SK-N-SH (cell line): ENCODE results near the gene RAB26. TPM values are rescaled to one million over a fixed set of nuclear protein-coding genes. Genes with fewer than 3 reads are reported as not detected.
A peak's percentile ranks its signal among the peaks of the same experiment; 100 is the strongest.

ENCODE experiments used
- CTCF ChIA-PET: fragments of 300-600, 350-600 bp; formaldehyde crosslinking; extraction: SDS; loops from one replicate; lab custom pipeline; 2021; lab: Yijun Ruan, JAX
- POLR2A ChIA-PET: fragments of 350-600 bp; sonication (Branson Sonifier 250); formaldehyde crosslinking; extraction: SDS; loops from one replicate; lab custom pipeline; 2020; ENCODE audit warnings: antibody characterized with exemption, inconsistent platforms; lab: Yijun Ruan, JAX
- DNase-seq: peaks from one replicate; pipeline ENCODE4 v3.0.0; 2012
- H2AFZ ChIP-seq: fragments of 200-600 bp; sonication (generic); 2 replicates; pipeline ENCODE4 v1.8.1; 2016; ENCODE audit warnings: antibody characterized with exemption, mild to moderate bottlenecking, low read depth
- H3F3A ChIP-seq: fragments of 200-600 bp; sonication (generic); replicated peaks from 2 replicates; pipeline ENCODE3; 2016; ENCODE audit warnings: antibody characterized with exemption, mild to moderate bottlenecking; ENCODE audit not compliant: insufficient read depth
- H3K27ac ChIP-seq, 2 experiments: fragments of 200-500 bp in 1 of 2; fragments of 200-600 bp in 1 of 2; sonication (Bioruptor generic) in 1 of 2; sonication (generic), shearing (Covaris generic) in 1 of 2; 2 replicates each; pipeline versions ENCODE4 v1.5.1 to v1.6.1; 2014 to 2016; ENCODE audit warnings: low read depth in 2 of 2, inconsistent platforms in 1 of 2, low read length in 1 of 2, mild to moderate bottlenecking in 1 of 2, mixed read lengths in 1 of 2
- H3K27me3 ChIP-seq: fragments of 200-600 bp; sonication (generic), shearing (Covaris generic); 2 replicates; pipeline ENCODE4 v1.6.1; 2016; ENCODE audit warnings: mixed run types; ENCODE audit not compliant: insufficient read depth
- H3K36me3 ChIP-seq, 2 experiments: fragments of 200-500 bp in 1 of 2; fragments of 200-600 bp in 1 of 2; sonication (Bioruptor generic) in 1 of 2; sonication (generic) in 1 of 2; replicated peaks in 1 of 2; 2 replicates each; pipeline versions ENCODE3 to v1.5.1; 2014 to 2016; ENCODE audit warnings: low read length in 1 of 2, mild to moderate bottlenecking in 1 of 2; ENCODE audit not compliant: insufficient read depth in 2 of 2, control insufficient read depth in 1 of 2
- H3K4me1 ChIP-seq, 2 experiments: fragments of 200-500 bp in 1 of 2; fragments of 200-600 bp in 1 of 2; sonication (Bioruptor generic) in 1 of 2; sonication (generic), shearing (Covaris generic) in 1 of 2; 2 replicates each; pipeline versions ENCODE4 v1.5.1 to v1.6.1; 2014 to 2016; ENCODE audit warnings: low read depth in 1 of 2, low read length in 1 of 2, mixed run types in 1 of 2; ENCODE audit not compliant: insufficient read depth in 2 of 2, control insufficient read depth in 1 of 2
- H3K4me2 ChIP-seq: fragments of 200-600 bp; sonication (generic), shearing (Covaris generic); 2 replicates; pipeline ENCODE4 v1.6.1; 2017; ENCODE audit warnings: mixed run types
- H3K4me3 ChIP-seq, 2 experiments: fragments of 200-500 bp in 1 of 2; fragments of 200-600 bp in 1 of 2; sonication (Bioruptor generic) in 1 of 2; sonication (generic), shearing (Covaris generic) in 1 of 2; 2 replicates each; pipeline versions ENCODE4 v1.5.1 to v1.8.1; 2014 to 2016; ENCODE audit warnings: low read depth in 2 of 2, inconsistent platforms in 1 of 2, low read length in 1 of 2, mild to moderate bottlenecking in 1 of 2, mixed read lengths in 1 of 2, moderate library complexity in 1 of 2
- H3K79me2 ChIP-seq: fragments of 200-600 bp; sonication (generic); 2 replicates; pipeline ENCODE4 v1.8.1; 2017; ENCODE audit warnings: mild to moderate bottlenecking; ENCODE audit not compliant: insufficient read depth
- H3K9ac ChIP-seq: fragments of 200-600 bp; sonication (generic); 2 replicates; pipeline ENCODE4 v1.6.1; 2017; ENCODE audit warnings: mixed run types
- H3K9me2 ChIP-seq: fragments of 200-600 bp; sonication (generic); 2 replicates; pipeline ENCODE4 v1.6.1; 2017; ENCODE audit warnings: mixed run types
- H3K9me3 ChIP-seq: fragments of 200-600 bp; sonication (generic); 2 replicates; pipeline ENCODE4 v1.6.1; 2017; ENCODE audit warnings: mixed run types, mild to moderate bottlenecking, moderate library complexity
- H4K20me1 ChIP-seq: fragments of 200-600 bp; sonication (generic); 2 replicates; pipeline ENCODE4 v1.6.1; 2017; ENCODE audit warnings: mild to moderate bottlenecking, mixed run types; ENCODE audit not compliant: insufficient read depth
- CHD2 ChIP-seq: fragments of 150-350 bp; IDR thresholded peaks from 2 replicates; pipeline ENCODE4 v1.6.1; 2018; ENCODE audit warnings: low read length; ENCODE audit not compliant: partially characterized antibody
- CTCF ChIP-seq: fragments of 200-600 bp; sonication (generic); IDR thresholded peaks from 2 replicates; pipeline ENCODE4 v1.6.1; 2017; ENCODE audit warnings: antibody characterized with exemption, mild to moderate bottlenecking, moderate library complexity
- ELF1 ChIP-seq: IDR thresholded peaks from 2 replicates; pipeline ENCODE4 v1.4.0; 2012
- EP300 ChIP-seq, 2 experiments: IDR thresholded peaks; 2 replicates each; pipeline versions ENCODE4 v1.4.0 to v1.6.1; 2012; ENCODE audit warnings: borderline replicate concordance in 1 of 2, low read depth in 1 of 2, low read length in 1 of 2
- FOXJ3 ChIP-seq: sonication (generic); formaldehyde crosslinking; IDR thresholded peaks from 2 replicates; pipeline ENCODE4 v1.5.1; 2020; ENCODE audit warnings: mild to moderate bottlenecking, missing genetic modification reagents
- FOXM1 ChIP-seq: IDR thresholded peaks from 2 replicates; pipeline ENCODE4 v1.4.0; 2012; ENCODE audit warnings: low read depth, mild to moderate bottlenecking
- GABPA ChIP-seq: IDR thresholded peaks from 2 replicates; pipeline ENCODE4 v1.4.0; 2012; ENCODE audit warnings: low read depth, mild to moderate bottlenecking
- MEF2A ChIP-seq: IDR thresholded peaks from 2 replicates; pipeline ENCODE4 v1.4.0; 2012; ENCODE audit warnings: low read depth, borderline replicate concordance
- MXI1 ChIP-seq: IDR thresholded peaks from 2 replicates; pipeline ENCODE4 v1.6.1; 2012; ENCODE audit warnings: mild to moderate bottlenecking, low read depth, low read length, improper control_type of control experiment
- NFIC ChIP-seq: IDR thresholded peaks from 2 replicates; pipeline ENCODE4 v1.4.0; 2012; ENCODE audit warnings: borderline replicate concordance
- NRF1 ChIP-seq: IDR thresholded peaks from 2 replicates; pipeline ENCODE4 v1.6.1; 2012; ENCODE audit warnings: low read depth, mild to moderate bottlenecking, low read length
- POLR2AphosphoS5 ChIP-seq: IDR thresholded peaks from 2 replicates; pipeline ENCODE4 v1.6.1; 2012; ENCODE audit warnings: low read depth, low read length
- RCOR1 ChIP-seq: fragments of 150-350 bp; IDR thresholded peaks from 2 replicates; pipeline ENCODE4 v1.6.1; 2017; ENCODE audit warnings: antibody characterized with exemption, low read length
- RFX5 ChIP-seq: IDR thresholded peaks from 2 replicates; pipeline ENCODE4 v1.6.1; 2012; ENCODE audit warnings: mild to moderate bottlenecking, improper control_type of control experiment, low read length
- SIN3A ChIP-seq: IDR thresholded peaks from 2 replicates; pipeline ENCODE4 v1.6.1; 2012; ENCODE audit warnings: low read depth, mild to moderate bottlenecking, low read length, moderate library complexity, borderline replicate concordance
- SMC3 ChIP-seq: IDR thresholded peaks from 2 replicates; pipeline ENCODE4 v1.6.1; 2012; ENCODE audit warnings: low read depth, low read length, improper control_type of control experiment
- TAF1 ChIP-seq: IDR thresholded peaks from 2 replicates; pipeline ENCODE4 v1.6.1; 2012; ENCODE audit warnings: low read depth, mild to moderate bottlenecking, low read length, moderate library complexity, borderline replicate concordance
- TCF12 ChIP-seq: IDR thresholded peaks from 2 replicates; pipeline ENCODE4 v1.4.0; 2012
- WGBS: methylation state at CpG from one replicate; pipeline ENCODE4 v1.1.6; 2017; ENCODE audit warnings: low lambda C conversion rate; 5-methylcytosine and 5-hydroxymethylcytosine counted together
- polyA plus RNA-seq, 3 experiments: library from polyadenylated mRNA; depleted of rRNA; stranded (reverse); fragments of >200 nt; gene quantifications; 2 replicates each; pipeline ENCODE4 v1.2.3, GENCODE V29; 2012
- TF ChIP-seq, protein P1 (sequence below): IDR thresholded peaks from 2 replicates; pipeline ENCODE4 v1.4.0; 2012; ENCODE audit warnings: low read depth, borderline replicate concordance
- TF ChIP-seq, protein P2 (sequence below): IDR thresholded peaks from 2 replicates; pipeline ENCODE4; 2012
- TF ChIP-seq, protein P3 (sequence below): IDR thresholded peaks from 2 replicates; pipeline ENCODE4 v1.4.0; 2012; ENCODE audit warnings: low read depth, borderline replicate concordance

RAB26 gene
- polyA plus RNA-seq, 1 of the 3 experiments (the other 2 are of a cell fraction), result 14.3 TPM

- Histone ChIP-seq H4K20me1 (peaks cover 83% of the 10 kb centered on the region), H3K4me3 (peak overlapping the region in 1 of 2 experiments; percentile 50; a peak in 2 of 4 replicates), H3K9me3 (no peaks in the 10 kb centered on the region), H3K27me3 (no peaks in the 10 kb centered on the region), H3K4me2 (peak overlapping the region; percentile 96), H3K27ac (peak overlapping the region; percentile 29 to 65; a peak in 3 of 4 replicates), H2AFZ (no peak overlapping the region), H3K36me3 (peaks cover 20 to 34% of the 10 kb centered on the region in 2 experiments), H3K9me2 (no peaks in the 10 kb centered on the region), H3K79me2 (peaks cover 59% of the 10 kb centered on the region), H3K4me1 (peaks cover 41 to 73% of the 10 kb centered on the region in 2 experiments; a peak in 3 of 4 replicates), H3F3A (peaks cover 45% of the 10 kb centered on the region), H3K9ac (peak overlapping the region; percentile 19; the same call in 1 of the 2 replicates)
- DNase-seq, result peak; percentile 64
- TF ChIP-seq, protein P1, sequence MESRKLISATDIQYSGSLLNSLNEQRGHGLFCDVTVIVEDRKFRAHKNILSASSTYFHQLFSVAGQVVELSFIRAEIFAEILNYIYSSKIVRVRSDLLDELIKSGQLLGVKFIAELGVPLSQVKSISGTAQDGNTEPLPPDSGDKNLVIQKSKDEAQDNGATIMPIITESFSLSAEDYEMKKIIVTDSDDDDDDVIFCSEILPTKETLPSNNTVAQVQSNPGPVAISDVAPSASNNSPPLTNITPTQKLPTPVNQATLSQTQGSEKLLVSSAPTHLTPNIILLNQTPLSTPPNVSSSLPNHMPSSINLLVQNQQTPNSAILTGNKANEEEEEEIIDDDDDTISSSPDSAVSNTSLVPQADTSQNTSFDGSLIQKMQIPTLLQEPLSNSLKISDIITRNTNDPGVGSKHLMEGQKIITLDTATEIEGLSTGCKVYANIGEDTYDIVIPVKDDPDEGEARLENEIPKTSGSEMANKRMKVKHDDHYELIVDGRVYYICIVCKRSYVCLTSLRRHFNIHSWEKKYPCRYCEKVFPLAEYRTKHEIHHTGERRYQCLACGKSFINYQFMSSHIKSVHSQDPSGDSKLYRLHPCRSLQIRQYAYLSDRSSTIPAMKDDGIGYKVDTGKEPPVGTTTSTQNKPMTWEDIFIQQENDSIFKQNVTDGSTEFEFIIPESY, result no peak; the same call in 1 of the 2 replicates
- TF ChIP-seq, protein P2, sequence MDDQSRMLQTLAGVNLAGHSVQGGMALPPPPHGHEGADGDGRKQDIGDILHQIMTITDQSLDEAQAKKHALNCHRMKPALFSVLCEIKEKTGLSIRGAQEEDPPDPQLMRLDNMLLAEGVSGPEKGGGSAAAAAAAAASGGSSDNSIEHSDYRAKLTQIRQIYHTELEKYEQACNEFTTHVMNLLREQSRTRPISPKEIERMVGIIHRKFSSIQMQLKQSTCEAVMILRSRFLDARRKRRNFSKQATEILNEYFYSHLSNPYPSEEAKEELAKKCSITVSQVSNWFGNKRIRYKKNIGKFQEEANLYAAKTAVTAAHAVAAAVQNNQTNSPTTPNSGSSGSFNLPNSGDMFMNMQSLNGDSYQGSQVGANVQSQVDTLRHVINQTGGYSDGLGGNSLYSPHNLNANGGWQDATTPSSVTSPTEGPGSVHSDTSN, result no peak; the same call in 1 of the 2 replicates
- TF ChIP-seq NFIC (no peak), FOXJ3 (CRISPR knock-in tag) (no peak), FOXM1 (no peak), RCOR1 (no peak), ELF1 (no peak), TAF1 (no peak), SIN3A (peak; percentile 29; the same call in 1 of the 2 replicates), CHD2 (no peak), SMC3 (no peak), MXI1 (0 out of 2 replicates have a peak, but pooled peaks have one; percentile 27), EP300 (IDR thresholded peaks at IDR 0.05; ENCODE audit: borderline replicate concordance in 1 of 2, low read depth in 1 of 2, low read length in 1 of 2) (no peak), NRF1 (no peak), MEF2A (no peak), RFX5 (no peak), GABPA (no peak), POLR2AphosphoS5 (peak; percentile 10), TCF12 (no peak), CTCF (no peak)
- TF ChIP-seq, protein P3, sequence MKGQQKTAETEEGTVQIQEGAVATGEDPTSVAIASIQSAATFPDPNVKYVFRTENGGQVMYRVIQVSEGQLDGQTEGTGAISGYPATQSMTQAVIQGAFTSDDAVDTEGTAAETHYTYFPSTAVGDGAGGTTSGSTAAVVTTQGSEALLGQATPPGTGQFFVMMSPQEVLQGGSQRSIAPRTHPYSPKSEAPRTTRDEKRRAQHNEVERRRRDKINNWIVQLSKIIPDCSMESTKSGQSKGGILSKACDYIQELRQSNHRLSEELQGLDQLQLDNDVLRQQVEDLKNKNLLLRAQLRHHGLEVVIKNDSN, result no peak
- whole genome bisulfite sequencing, result 54% methylated on average over 11 of the region's 18 CpGs
- ChIA-PET POLR2A (interaction anchor here (1.1 to 1.5 kb wide), 3 partner anchors 12 to 146 kb away, joined by 3 to 6 read pairs (median 5); partner anchors contain the start of genes NTHL1 and TSC2), CTCF (interaction anchor here (0.6 to 6.9 kb wide), 8 partner anchors 10 to 147 kb away, joined by 3 to 55 read pairs (median 6); partner anchors contain the start of genes NTHL1 and TSC2)
Observed at GRCh38 chr16:2150418-2151187, 2.2 kb downstream of the RAB26 start.
